Fibroblast of the aortic adventitia (primary cell): ENCODE data around the gene GSG1L. TPM values are rescaled to one million over a fixed set of nuclear protein-coding genes. Genes with fewer than 3 reads are reported as not detected.

ENCODE experiments used
- DNase-seq: peaks from one replicate; pipeline ENCODE4 v3.0.0-alpha.2; 2010; ENCODE audit warnings: low read depth
- H3K4me3 ChIP-seq: 2 replicates; pipeline ENCODE4 v1.5.1; 2011; ENCODE audit warnings: low read depth, mild to moderate bottlenecking, control low read depth, low read length, moderate library complexity
- total RNA-seq: library from RNA; depleted of rRNA; stranded (reverse); fragments of >200 nt; gene quantifications from 2 replicates; pipeline ENCODE4 v1.2.3, GENCODE V29; 2012; ENCODE audit warnings: low replicate concordance
- TF ChIP-seq, protein P1 (sequence below): IDR thresholded peaks from 2 replicates; pipeline ENCODE4 v1.5.1; 2011; ENCODE audit warnings: mild to moderate bottlenecking, low read length, control low read depth, inconsistent platforms; ENCODE audit not compliant: insufficient read depth

The GSG1L gene
- total RNA-seq, 1 donor, result not detected

DNA sequence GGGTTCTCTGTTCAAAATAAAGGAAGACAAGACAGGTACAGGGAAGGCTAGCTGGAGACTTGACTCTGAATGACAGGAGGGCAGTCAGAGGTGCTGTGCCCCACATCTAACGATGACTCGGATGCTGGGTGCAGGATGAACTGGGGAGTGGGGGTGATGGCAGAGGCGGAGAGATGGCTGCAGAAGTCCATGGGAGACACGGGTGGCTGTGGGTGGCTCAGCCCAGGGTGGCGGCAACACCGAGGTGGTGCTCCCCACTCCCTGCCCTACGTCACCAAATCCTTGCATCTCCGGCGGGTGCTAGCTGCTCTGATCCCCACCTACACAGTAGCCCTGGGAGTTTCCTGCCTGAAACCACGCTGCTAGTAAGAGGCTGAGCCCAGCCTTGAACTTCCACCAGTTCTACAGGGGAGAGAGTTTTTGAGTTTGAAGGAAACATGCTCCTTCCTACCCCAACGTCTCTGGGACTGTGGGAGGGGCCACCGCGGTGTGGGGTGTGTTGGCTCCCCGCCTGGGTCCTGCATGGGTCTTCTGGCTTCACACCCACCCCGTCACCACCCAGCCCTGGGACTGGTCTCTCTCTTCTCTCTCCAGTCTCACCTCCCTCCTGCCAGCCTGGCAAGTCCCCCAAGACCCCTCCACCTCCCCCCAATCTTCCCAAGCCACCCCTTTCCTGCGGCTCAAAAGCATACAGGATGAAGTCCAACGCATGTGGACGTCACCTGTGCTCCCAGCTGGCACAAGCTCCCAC is 4.5 kb downstream of the GSG1L start:
- H3K4me3 ChIP-seq, result no peak overlapping the region
- no peak for DNase-seq
- TF ChIP-seq, protein P1, sequence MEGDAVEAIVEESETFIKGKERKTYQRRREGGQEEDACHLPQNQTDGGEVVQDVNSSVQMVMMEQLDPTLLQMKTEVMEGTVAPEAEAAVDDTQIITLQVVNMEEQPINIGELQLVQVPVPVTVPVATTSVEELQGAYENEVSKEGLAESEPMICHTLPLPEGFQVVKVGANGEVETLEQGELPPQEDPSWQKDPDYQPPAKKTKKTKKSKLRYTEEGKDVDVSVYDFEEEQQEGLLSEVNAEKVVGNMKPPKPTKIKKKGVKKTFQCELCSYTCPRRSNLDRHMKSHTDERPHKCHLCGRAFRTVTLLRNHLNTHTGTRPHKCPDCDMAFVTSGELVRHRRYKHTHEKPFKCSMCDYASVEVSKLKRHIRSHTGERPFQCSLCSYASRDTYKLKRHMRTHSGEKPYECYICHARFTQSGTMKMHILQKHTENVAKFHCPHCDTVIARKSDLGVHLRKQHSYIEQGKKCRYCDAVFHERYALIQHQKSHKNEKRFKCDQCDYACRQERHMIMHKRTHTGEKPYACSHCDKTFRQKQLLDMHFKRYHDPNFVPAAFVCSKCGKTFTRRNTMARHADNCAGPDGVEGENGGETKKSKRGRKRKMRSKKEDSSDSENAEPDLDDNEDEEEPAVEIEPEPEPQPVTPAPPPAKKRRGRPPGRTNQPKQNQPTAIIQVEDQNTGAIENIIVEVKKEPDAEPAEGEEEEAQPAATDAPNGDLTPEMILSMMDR, result no peak

DNA sequence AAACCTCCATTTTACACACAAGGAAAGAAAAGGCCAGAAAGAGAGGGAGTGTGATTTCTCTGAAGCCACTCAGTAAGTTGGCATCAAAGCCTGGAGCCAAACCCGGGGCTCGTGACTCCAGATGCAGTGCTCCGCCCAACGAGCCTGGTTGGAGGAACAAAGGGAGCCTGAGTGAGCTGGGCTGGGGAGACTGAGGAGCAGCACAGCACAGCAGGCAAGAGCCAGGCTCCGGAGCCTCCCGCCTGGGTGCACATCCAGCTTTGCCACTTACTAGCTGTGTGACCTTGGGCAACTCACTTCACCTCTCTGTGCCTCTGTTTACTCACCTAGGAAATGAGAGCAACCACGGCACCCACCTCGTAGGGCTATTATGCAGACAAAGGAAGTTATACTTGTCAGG is 5.6 kb downstream of the GSG1L start:
- H3K4me3 ChIP-seq, result no peak overlapping the region
- TF ChIP-seq, protein P1, result no peak
- DNase-seq, result no peak

DNA sequence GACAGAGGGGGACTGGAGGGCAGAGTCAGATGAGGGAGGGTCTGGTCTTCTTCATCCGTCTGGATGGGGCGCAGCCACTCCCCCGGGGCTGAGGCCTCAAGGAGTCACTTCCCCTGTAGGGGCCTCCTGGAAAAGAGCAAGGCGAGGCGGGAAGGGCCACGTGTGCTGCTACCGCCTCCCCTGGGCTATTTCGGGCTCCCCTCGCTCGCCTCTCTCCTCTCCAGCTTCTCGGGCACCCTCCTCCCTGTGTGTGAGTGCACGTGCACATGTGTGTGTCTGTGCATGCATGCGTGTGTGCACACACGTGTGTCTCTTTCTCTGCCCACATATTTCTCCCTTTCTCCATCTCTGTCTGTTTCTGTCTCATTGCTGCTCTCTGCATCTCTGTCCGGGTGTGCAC is 10.1 kb downstream of the GSG1L start:
- DNase-seq, result no peak
- TF ChIP-seq, protein P1, result no peak
- no peak overlapping the region for H3K4me3 ChIP-seq

DNA sequence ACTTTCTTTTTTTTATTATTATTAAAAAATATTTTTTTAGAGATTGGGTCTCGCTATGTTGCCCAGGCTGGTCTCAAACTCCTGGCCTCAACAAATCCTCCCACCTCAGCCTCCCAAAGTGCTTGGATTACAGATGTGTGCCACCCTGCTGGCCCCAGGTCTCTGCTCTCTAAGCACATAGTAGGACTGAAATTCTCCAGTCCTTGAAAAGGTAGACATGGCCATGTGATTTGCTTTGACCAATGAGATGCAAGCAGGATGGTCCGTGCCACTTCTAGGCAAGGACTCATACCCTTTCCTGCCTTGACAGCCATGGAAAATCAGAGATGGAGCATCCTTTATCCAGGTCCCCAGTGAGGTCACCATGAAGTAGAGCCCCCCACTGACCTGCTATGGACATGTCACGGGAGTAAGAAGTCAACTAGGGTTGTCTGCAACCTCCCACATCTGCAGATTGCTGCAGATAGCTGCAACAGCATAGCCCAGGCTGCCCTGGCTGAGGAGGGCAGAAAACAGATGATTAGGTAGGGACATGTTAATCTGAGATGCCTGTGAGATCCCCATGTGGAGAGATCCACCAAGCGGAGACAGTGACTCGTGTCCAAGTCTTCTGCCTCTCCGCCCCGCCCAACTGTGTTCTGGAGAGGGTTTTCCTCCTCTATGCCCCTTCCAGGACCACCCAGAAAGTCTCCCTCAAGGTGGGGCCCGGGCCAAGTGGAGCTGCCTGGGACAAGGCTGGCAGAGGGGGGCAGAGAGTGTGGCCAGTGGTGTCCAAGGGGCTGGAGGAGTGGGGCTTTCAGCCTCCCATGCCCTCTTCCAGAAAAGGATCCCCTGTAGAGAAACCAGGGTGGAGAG is 11.0 kb downstream of the GSG1L start:
- H3K4me3 ChIP-seq, result no peak overlapping the region
- no peak for DNase-seq
- TF ChIP-seq, protein P1, result no peak

DNA sequence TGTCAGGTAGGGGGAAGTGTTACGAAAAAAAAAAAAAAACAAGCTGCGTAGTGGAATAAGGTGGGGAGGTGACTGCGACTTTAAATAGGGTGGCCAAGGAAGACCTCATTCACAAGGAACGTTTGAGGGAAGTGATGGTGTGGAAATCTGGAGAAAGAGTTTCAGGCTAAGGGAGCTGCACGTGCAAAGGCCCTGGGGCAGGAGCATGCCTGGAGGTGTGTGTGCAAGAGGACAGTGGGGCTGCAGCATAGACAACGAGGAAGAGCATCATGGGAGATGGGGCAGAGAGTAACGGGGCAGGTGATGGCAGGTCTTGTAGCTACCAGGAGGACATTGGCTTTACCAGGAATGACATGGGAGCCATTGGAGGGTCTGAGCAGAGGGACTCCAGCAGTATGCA is 12.0 kb downstream of the GSG1L start:
- TF ChIP-seq, protein P1, result no peak

DNA sequence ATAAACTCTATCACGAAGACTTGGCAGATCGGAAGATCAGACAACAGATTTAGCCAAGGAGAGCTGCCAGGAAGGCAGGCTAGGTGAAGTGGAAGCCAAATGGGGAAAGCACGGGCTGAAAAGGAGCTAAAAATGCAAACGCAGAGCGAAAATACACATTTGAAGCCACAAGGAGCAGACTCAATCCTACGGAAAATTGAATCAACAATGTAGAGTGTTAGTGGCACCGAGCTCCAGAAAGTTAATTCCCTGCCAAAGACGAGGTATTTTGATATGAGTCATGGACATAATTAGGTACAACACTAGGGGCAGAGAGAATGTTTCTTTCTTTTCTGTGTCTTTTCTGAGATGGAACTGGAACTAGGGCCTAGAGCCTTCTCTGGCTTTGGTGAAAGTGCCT is 20.7 kb downstream of the GSG1L start:
- H3K4me3 ChIP-seq, result no peak overlapping the region
- TF ChIP-seq, protein P1, result no peak
- DNase-seq, result peak; percentile 39

More for the DNA sequence above, 12.0 kb downstream of the GSG1L start:
- H3K4me3 ChIP-seq, result no peak overlapping the region
- DNase-seq, result no peak
